Activated CD4-positive, alpha-beta T cell treated with anti-CD3 and anti-CD28 coated beads for 36 hours (primary cell): ENCODE data around the gene F7. TPM values are rescaled to one million over a fixed set of nuclear protein-coding genes. Genes with fewer than 3 reads are reported as not detected.

Experiments used
- ATAC-seq: fragments of 200-7000 bp; cut with Tn5 transposase; one replicate; pipeline ENCODE4 v1.10.0; 2021; ENCODE audit warnings: mild to moderate bottlenecking, moderate library complexity
- CTCF ChIA-PET: fragments of 350-600 bp; sonication (Branson Sonifier 250); formaldehyde crosslinking; loops from one replicate; lab custom pipeline; 2021; ENCODE audit warnings: antibody characterized with exemption; lab: Charles Lee
- POLR2A ChIA-PET: fragments of 350-600 bp; sonication (Branson Sonifier 250); formaldehyde crosslinking; loops from one replicate; lab custom pipeline; 2021; ENCODE audit warnings: antibody characterized with exemption, inconsistent platforms; lab: Charles Lee
- DNase-seq: peaks from one replicate; pipeline ENCODE4 v3.0.0-alpha.2; 2020
- H3K27ac Mint-ChIP-seq: one replicate; pipeline ENCODE4 v1.8.0; 2021; ENCODE audit warnings: mixed read lengths
- H3K27me3 Mint-ChIP-seq: one replicate; pipeline ENCODE4 v1.8.0; 2021; ENCODE audit warnings: mixed read lengths
- H3K36me3 Mint-ChIP-seq: one replicate; pipeline ENCODE4 v1.8.0; 2021; ENCODE audit warnings: low read depth, mixed read lengths
- H3K4me1 Mint-ChIP-seq: one replicate; pipeline ENCODE4 v1.8.0; 2021; ENCODE audit warnings: mixed read lengths
- H3K4me3 Mint-ChIP-seq: one replicate; pipeline ENCODE4 v1.8.0; 2021; ENCODE audit warnings: mild to moderate bottlenecking, moderate library complexity, mixed read lengths
- H3K9me3 Mint-ChIP-seq: one replicate; pipeline ENCODE4 v1.8.0; 2021; ENCODE audit warnings: low read depth, mixed read lengths
- intact Hi-C, 2 experiments: fragments of 100-400 bp; cut with DNase I in 1 of 2; cut with micrococcal nuclease in 1 of 2; formaldehyde crosslinking; loops; one replicate each; pipeline versions ENCODE4 v1.14.2 to v1.15.1; 2022 to 2024; cut with DNase I, micrococcal nuclease
- total RNA-seq, 2 experiments: library from RNA; stranded (reverse); gene quantifications; one replicate each; pipeline ENCODE4 v1.2.3, GENCODE V29; 2021

The F7 gene
- total RNA-seq, 2 experiments from 2014 or later: 0.11 to 0.12 TPM

DNA sequence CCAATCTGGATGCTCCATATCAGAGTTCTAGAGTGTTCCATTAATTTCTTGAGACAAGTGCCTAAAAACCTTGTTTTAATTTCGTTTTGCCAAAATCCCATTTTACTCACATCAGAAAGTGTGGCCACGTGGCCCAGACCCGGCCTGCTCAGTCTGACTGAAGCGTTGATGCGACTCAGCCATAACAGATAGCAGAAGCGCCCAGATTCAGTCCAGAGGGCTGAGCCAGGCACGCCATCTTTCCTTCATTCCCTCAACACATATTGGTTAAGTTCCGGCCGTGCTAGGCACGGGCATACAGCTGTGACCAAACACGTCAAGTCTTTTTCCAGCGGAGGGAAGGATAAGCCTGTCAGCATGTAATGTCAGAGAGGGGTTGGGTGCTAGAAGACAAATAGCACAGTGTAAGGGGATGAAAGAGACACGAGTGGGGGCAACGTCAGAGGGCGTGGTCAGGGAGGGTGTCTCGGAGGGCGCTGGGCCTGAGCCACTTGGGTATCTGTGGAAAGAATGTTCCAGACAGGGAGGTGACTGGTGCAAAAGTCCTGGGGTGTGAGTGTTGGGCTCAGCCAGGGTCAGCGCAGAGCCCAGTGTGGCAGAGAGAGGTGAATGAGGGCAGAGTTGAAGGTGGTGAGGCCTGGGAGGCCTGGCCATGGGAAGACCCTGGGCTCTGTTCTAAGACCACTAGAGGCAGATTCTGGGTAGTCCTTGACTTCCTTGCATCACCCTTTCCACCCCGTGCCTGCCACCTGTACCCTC is 20.1 kb downstream of the F7 start:
- Mint-ChIP-seq H3K4me1 (peaks cover 2% of the 10 kb centered on the region), H3K4me3 (no peak overlapping the region), H3K36me3 (no peaks in the 10 kb centered on the region), H3K9me3 (no peaks in the 10 kb centered on the region), H3K27me3 (peaks cover 7% of the 10 kb centered on the region), H3K27ac (no peak overlapping the region)
- CTCF ChIA-PET: no interaction called here
- DNase-seq (no peak), ATAC-seq (no peak)
- intact Hi-C loops: no loop called here
- POLR2A ChIA-PET: no interaction called here

DNA sequence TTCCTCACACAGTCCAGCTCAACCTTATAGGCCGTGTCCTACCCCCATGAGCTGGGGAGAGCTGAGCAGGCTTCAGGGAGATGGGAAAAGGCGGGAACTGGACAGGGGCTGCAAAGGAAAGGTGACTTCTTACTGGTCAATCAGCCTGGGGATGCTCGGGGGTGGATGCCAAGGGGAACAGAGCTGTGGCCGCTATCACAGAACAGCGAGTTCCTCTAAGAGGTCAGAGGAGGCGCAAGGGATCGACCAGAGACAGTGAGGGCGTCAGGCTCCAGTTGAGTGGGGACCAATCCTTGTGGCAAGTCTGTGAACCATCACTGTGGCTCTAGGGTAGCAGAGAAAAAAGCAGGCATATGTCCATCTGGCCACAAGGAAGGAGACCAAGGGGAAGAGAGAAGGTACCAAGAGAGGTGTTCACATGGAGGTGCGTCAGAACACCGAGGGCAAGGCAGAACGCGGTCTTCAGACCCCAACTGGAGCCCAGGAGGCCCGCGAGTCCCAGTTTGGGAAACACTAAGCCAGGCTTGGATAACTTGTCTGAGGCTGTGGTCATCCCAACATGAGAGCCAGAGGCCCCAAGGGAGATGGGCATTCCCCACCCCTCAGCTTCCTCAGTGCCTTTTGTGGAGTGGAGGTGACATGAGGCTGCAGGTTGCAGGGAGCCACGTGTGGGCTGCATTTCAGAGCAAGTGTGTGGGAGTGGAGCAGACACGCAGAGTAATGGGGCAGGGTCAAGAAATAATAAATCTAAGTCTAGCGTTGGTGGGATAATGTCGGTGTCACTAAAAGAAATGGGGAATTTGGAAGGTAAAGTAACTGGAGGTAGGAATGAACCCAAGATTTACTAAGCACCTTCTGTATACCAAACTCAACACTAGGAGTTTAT is 20.9 kb downstream of the F7 start:
- H3K27me3 Mint-ChIP-seq: peaks cover 8% of the 10 kb centered on the region
- peaks cover 2% of the 10 kb centered on the region for H3K4me1 Mint-ChIP-seq
- no peak for ATAC-seq

DNA sequence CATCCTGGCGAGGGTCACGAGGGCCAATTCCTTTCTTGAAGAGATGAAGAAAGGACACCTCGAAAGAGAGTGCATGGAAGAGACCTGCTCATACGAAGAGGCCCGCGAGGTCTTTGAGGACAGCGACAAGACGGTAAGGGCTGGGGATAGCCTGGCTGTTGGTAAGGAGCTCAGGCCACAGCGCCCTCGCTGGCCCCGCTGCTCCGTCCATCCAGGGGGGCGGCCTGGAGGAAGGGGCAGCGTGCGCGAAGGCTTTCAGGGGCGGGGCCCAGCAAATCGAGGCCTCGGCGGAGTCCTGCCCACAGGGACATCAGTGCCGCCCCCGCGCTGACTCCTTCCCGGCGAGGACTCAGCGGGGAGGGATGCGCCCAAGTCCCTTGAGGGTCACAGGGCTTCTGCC is 23.9 kb downstream of the F7 start:
- ChIA-PET CTCF (interaction anchor here (0.7 kb wide), 1 partner anchor 468 kb away, joined by 3 read pairs; no protein-coding TSS in a partner anchor), POLR2A (no interaction called here)
- Mint-ChIP-seq H3K27me3 (peaks cover 11% of the 10 kb centered on the region), H3K4me1 (peaks cover 2% of the 10 kb centered on the region), H3K27ac (no peak overlapping the region), H3K4me3 (no peak overlapping the region), H3K9me3 (peaks cover 3% of the 10 kb centered on the region), H3K36me3 (no peaks in the 10 kb centered on the region)
- intact Hi-C loops: no loop called here
- ATAC-seq (no peak), DNase-seq (no peak)

More for the DNA sequence above, 20.9 kb downstream of the F7 start:
- Mint-ChIP-seq H3K4me3 (no peak overlapping the region), H3K36me3 (no peaks in the 10 kb centered on the region), H3K9me3 (no peaks in the 10 kb centered on the region), H3K27ac (no peak overlapping the region)
- DNase-seq: no peak
- POLR2A ChIA-PET: no interaction called here
- intact Hi-C loops: no loop called here
- CTCF ChIA-PET: interaction anchor here (0.6 kb wide), 1 partner anchor 60 kb away, joined by 3 read pairs; no protein-coding TSS in a partner anchor

DNA sequence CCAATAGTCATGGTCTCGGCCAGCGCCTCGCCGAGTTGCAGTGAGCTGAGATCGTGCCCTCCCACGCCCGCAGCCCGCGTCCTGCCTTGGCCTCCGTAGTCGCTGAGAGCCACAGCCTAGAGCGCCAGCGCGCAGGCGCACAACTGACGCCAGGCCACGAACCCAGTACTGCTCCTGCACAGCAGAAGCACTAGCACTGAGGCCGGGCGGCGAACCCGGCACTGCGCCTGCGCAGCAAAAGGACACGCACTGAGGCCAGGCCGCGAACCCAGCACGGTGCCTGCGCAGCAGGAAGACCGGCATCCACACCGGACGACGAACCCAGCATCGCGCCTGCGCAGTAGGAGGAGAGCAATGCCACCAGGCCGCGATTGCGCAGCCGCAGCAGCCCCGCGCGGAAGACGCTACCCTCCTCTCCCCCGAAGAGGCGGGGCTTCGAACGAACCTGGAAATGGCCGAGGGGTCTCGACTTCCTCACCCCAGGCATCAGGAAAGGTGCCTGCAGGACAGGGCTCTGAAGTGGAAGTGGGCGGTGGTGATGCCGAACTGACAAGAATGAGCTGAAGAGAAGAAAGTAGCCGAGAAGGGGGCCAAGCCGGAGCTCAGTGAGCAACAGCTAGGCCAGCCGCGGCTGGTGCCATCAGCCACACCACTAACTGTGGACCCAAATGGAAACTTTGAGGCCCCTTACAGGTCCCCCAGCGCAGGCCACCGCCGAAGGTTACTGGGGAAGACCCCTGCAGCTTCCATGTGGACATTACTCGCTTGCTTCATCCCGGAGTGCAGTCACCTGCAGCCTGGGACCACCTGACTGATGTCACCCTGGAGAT is 24.5 kb downstream of the F7 start:
- H3K27ac Mint-ChIP-seq: no peak overlapping the region

DNA sequence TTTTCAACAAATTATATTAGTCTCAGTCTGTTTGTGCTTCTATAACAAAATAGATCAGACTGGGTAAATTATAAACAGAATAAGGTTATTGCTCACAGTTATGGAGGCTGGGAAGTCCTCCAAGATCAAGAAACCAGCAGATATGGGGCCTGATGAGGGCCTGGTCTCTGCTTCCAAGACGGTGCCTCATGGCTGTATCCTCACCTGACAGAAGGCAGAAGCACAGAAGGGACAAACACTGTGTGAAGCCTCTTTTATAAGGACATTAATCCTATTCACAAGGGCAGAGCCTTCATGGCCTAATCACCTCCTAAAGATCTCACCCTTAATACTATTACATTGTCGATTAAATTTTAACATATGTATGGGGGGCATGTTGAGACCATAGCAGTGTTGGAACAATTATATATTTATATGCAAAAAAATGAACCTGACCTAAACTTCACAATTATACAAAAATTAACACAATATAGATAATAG is 29.7 kb downstream of the F7 start:
- H3K4me3 Mint-ChIP-seq: no peak overlapping the region
- H3K27me3 Mint-ChIP-seq: peaks cover 6% of the 10 kb centered on the region
- CTCF ChIA-PET: no interaction called here

More for the DNA sequence above, 24.5 kb downstream of the F7 start:
- peaks cover 2% of the 10 kb centered on the region for H3K4me1 Mint-ChIP-seq
- H3K4me3 Mint-ChIP-seq: peak overlapping the region; percentile 29
- ATAC-seq (peak; percentile 95), DNase-seq (peak; percentile 77)
- intact Hi-C loops: no loop called here
- POLR2A ChIA-PET: interaction anchor here (0.6 kb wide), 1 partner anchor 44 kb away, joined by 4 read pairs; no protein-coding TSS in a partner anchor
- peaks cover 11% of the 10 kb centered on the region for H3K27me3 Mint-ChIP-seq
- H3K9me3 Mint-ChIP-seq: peaks cover 4% of the 10 kb centered on the region
- H3K36me3 Mint-ChIP-seq: no peaks in the 10 kb centered on the region
- CTCF ChIA-PET: interaction anchor here (1.0 kb wide), 1 partner anchor 25 kb away, joined by 3 read pairs; no protein-coding TSS in a partner anchor

DNA sequence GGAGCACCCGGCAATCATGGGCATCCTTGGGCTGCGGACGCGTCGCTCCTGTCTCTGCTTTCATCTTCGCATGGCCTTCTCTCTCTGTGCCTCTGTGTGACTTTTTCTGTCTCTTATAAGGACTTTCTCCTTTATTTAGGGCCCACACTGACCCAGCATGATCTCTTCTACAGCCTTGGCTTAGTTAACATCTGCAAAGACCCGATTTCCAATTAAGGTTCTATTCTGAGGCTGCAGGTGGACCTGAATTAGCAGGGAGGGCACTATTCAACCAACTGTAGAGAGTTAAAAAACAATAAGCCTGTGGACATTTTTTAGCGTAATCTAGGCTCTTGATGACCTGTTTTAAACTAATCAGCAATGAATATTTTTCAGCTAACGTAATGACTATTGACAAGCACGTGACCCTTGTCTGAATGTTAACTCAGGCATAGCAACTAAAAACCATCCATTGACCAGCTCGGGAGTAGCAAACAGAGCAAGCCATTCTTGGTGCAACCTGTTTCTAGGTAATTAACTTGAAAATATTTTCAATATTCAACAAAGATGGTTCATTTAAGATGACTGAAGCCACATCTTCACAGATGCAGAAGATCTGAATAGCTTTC is 32.2 kb downstream of the F7 start:
- no peaks in the 10 kb centered on the region for H3K36me3 Mint-ChIP-seq
- POLR2A ChIA-PET: no interaction called here
- CTCF ChIA-PET: no interaction called here
- H3K9me3 Mint-ChIP-seq: peaks cover 4% of the 10 kb centered on the region
- no peaks in the 10 kb centered on the region for H3K27me3 Mint-ChIP-seq
- H3K4me3 Mint-ChIP-seq: no peak overlapping the region
- no peaks in the 10 kb centered on the region for H3K4me1 Mint-ChIP-seq
- H3K27ac Mint-ChIP-seq: no peak overlapping the region
- no peak for DNase-seq
- ATAC-seq: no peak
- intact Hi-C loops: no loop called here

More for the DNA sequence above, 29.7 kb downstream of the F7 start:
- ATAC-seq: no peak
- intact Hi-C loops: no loop called here
- Mint-ChIP-seq H3K4me1 (no peaks in the 10 kb centered on the region), H3K27ac (no peak overlapping the region), H3K9me3 (peaks cover 4% of the 10 kb centered on the region), H3K36me3 (no peaks in the 10 kb centered on the region)
- no peak for DNase-seq
- POLR2A ChIA-PET: interaction anchor here (0.7 kb wide), 1 partner anchor 272 kb away, joined by 3 read pairs; no protein-coding TSS in a partner anchor

DNA sequence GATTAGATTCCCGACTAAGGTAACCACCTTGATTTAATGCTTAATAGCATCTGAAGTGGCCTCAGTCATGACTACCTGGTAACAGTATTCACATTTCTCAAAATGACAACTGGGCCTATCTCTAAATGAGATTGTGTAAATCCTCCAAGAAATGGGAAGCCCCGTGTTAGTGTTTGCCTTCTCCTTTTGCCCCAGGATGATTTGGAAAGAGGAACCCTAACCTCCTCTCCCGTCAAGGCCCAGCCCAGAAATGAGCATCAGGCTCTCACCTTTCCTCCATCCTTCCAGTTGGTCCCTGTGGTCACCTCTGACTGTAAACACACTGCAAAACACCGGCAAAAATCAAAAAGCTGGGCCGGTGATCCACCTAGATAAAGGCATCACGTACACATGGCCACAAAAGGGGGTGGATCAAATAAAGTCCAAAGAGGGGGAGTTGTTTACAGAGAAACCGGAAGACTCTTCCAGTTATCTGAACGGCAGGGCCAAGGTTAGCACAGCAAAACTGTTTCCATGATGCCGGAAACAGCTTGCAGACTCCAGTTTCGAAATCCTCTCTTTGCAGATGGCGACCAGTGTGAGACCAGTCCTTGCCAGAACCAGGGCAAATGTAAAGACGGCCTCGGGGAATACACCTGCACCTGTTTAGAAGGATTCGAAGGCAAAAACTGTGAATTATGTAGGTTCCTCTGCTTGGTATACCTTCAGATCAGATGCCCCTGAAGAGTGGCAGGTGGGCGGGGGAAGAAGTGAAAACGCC is 33.4 kb downstream of the F7 start:
- H3K9me3 Mint-ChIP-seq: peaks cover 4% of the 10 kb centered on the region
- no peaks in the 10 kb centered on the region for H3K27me3 Mint-ChIP-seq
- no peak overlapping the region for H3K4me3 Mint-ChIP-seq
- no peaks in the 10 kb centered on the region for H3K4me1 Mint-ChIP-seq
- POLR2A ChIA-PET: no interaction called here
- intact Hi-C loops: no loop called here
- ATAC-seq (no peak), DNase-seq (no peak)
- no peak overlapping the region for H3K27ac Mint-ChIP-seq
- CTCF ChIA-PET: no interaction called here
- no peaks in the 10 kb centered on the region for H3K36me3 Mint-ChIP-seq

DNA sequence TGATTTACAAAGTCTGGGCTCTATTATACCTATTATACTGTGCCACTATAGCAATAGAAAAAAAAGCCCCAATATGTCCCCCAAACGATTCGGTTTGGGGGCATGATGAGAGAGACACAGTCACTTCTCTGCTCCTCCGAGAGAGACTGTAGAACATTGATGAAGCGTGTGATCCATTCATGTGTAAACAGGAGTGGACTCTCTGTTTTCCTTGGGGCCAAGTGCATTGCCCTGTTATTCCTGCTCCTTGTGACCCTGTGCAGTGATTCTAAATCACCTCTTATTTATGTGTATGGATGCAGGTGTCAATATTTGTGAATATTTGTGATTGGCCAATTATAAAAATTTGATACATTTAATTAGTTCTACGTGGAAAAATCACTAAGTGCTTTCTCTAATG is 34.0 kb downstream of the F7 start:
- Mint-ChIP-seq H3K27me3 (no peaks in the 10 kb centered on the region), H3K27ac (no peak overlapping the region), H3K4me1 (no peaks in the 10 kb centered on the region), H3K9me3 (no peaks in the 10 kb centered on the region), H3K36me3 (no peaks in the 10 kb centered on the region), H3K4me3 (no peak overlapping the region)
- intact Hi-C loops: no loop called here
- DNase-seq (no peak), ATAC-seq (no peak)
- POLR2A ChIA-PET: no interaction called here
- CTCF ChIA-PET: no interaction called here

DNA sequence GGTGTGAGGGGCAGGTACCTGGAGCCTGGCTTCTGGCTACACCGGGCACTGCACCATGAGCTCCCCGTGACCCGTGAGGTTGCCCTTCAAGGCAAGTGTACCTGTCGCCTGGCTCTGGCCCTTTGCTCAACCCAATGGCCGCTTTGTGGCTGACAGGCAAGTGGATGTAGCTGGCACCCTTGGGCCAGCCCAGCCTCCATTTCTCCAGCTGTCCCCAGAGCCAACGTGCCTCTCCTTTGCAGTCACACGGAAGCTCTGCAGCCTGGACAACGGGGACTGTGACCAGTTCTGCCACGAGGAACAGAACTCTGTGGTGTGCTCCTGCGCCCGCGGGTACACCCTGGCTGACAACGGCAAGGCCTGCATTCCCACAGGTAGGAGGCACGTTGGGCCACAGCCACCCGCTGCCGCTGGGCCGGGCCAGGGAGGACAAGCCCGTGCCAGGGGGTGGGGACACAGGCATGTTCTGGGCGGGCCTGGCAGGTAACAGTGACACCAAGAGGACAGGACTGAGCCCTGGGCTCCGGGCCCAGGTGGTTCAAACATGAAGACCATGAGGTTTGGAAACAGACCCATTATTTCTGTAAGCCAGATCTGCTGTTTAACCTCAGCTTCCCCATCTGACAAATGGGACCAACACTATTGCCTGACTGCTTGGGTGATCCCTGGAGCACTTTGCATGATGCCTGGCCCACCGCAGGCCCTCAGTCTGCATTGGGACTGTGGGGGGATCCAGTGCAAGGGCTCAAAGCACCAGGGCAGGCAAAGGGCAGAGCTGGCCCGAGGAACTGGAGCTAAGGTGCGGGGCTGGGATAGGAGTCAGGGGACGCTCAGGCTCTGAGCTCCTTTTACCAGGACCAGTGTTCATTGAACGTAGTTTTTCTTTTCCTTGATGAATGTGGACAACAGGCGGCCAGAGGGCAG is 35.3 kb downstream of the F7 start:
- H3K27me3 Mint-ChIP-seq: no peaks in the 10 kb centered on the region
- no peak overlapping the region for H3K27ac Mint-ChIP-seq
- ATAC-seq: no peak
- H3K9me3 Mint-ChIP-seq: peaks cover 2% of the 10 kb centered on the region
- ChIA-PET CTCF (interaction anchor here (0.6 kb wide), 1 partner anchor 130 kb away, joined by 3 read pairs; no protein-coding TSS in a partner anchor), POLR2A (no interaction called here)
- H3K4me1 Mint-ChIP-seq: peaks cover 8% of the 10 kb centered on the region
- DNase-seq: no peak
- intact Hi-C loops: no loop called here
- no peaks in the 10 kb centered on the region for H3K36me3 Mint-ChIP-seq
- no peak overlapping the region for H3K4me3 Mint-ChIP-seq
